OCI-LY1 (cell line): ENCODE results near the gene CCND2.

Source experiments
- H2AFZ ChIP-seq: fragments of 200-600 bp; sonication (generic), shearing (Covaris generic); 2 replicates; pipeline ENCODE4 v1.6.0; 2014; ENCODE audit warnings: antibody characterized with exemption, mild to moderate bottlenecking, low read length
- H3F3A ChIP-seq: fragments of 200-600 bp; sonication (generic), shearing (Covaris generic); 2 replicates; pipeline ENCODE4 v1.6.0; 2014; ENCODE audit warnings: mild to moderate bottlenecking, antibody characterized with exemption, low read length, moderate library complexity; ENCODE audit not compliant: insufficient read depth
- H3K27ac ChIP-seq: fragments of 200-600 bp; sonication (generic); 2 replicates; pipeline ENCODE4 v1.5.1; 2014; ENCODE audit warnings: low read length, mixed run types, mild to moderate bottlenecking, low read depth; ENCODE audit not compliant: poor library complexity, severe bottlenecking
- H3K27me3 ChIP-seq: fragments of 200-600 bp; sonication (generic); 2 replicates; pipeline ENCODE4 v1.6.0; 2014; ENCODE audit warnings: antibody characterized with exemption, mild to moderate bottlenecking, low read length, moderate library complexity; ENCODE audit not compliant: insufficient read depth
- H3K36me3 ChIP-seq: fragments of 200-600 bp; sonication (generic); 2 replicates; pipeline ENCODE4 v1.6.1; 2014; ENCODE audit warnings: mild to moderate bottlenecking, antibody characterized with exemption, low read length, moderate library complexity, mixed read lengths; ENCODE audit not compliant: insufficient read depth
- H3K4me1 ChIP-seq: fragments of 200-600 bp; sonication (generic); 2 replicates; pipeline ENCODE4 v1.5.1; 2014; ENCODE audit warnings: mild to moderate bottlenecking, low read length, moderate library complexity; ENCODE audit not compliant: insufficient read depth, severe bottlenecking
- H3K4me2 ChIP-seq: fragments of 200-600 bp; sonication (generic), shearing (Covaris generic); 2 replicates; pipeline ENCODE4 v1.6.1; 2014; ENCODE audit warnings: low read length
- H3K4me3 ChIP-seq: fragments of 200-600 bp; sonication (generic); 2 replicates; pipeline ENCODE4 v1.5.1; 2014; ENCODE audit warnings: low read length, low read depth, mild to moderate bottlenecking, mixed read lengths; ENCODE audit not compliant: poor library complexity, severe bottlenecking
- H3K79me2 ChIP-seq: fragments of 200-600 bp; shearing (Covaris generic); 2 replicates; pipeline ENCODE4 v1.6.1; 2016; ENCODE audit warnings: mixed run types, low read length, mixed read lengths; ENCODE audit not compliant: insufficient read depth
- H3K9ac ChIP-seq: fragments of 200-600 bp; sonication (generic), shearing (Covaris generic); 2 replicates; pipeline ENCODE4 v1.6.1; 2014; ENCODE audit warnings: mild to moderate bottlenecking, low read length, mixed read lengths
- H3K9me2 ChIP-seq: fragments of 200-600 bp; sonication (generic), shearing (Covaris generic); 2 replicates; pipeline ENCODE4 v1.6.1; 2014; ENCODE audit warnings: low read depth, mild to moderate bottlenecking, low read length, mixed read lengths
- H3K9me3 ChIP-seq: fragments of 200-600 bp; shearing (Covaris generic); 2 replicates; pipeline ENCODE4 v1.6.1; 2014; ENCODE audit warnings: low read length, mixed read lengths
- H4K20me1 ChIP-seq: fragments of 200-600 bp; sonication (generic), shearing (Covaris generic); 2 replicates; pipeline ENCODE4 v1.6.0; 2016; ENCODE audit warnings: mild to moderate bottlenecking, low read length; ENCODE audit not compliant: insufficient read depth
- EZH2 ChIP-seq: fragments of 200-600 bp; sonication (generic), shearing (Covaris generic); IDR thresholded peaks from 2 replicates; pipeline ENCODE4 v1.8.0; 2017; ENCODE audit warnings: borderline replicate concordance, mixed run types, mild to moderate bottlenecking, antibody characterized with exemption, low read length, moderate library complexity, mixed read lengths
- TF ChIP-seq, protein P1 (sequence below): fragments of 200-600 bp; sonication (generic), shearing (Covaris generic); IDR thresholded peaks from 2 replicates; pipeline ENCODE4 v1.5.1; 2017; ENCODE audit warnings: mild to moderate bottlenecking, antibody characterized with exemption, low read length, moderate library complexity, mixed read lengths

The CCND2 gene

DNA sequence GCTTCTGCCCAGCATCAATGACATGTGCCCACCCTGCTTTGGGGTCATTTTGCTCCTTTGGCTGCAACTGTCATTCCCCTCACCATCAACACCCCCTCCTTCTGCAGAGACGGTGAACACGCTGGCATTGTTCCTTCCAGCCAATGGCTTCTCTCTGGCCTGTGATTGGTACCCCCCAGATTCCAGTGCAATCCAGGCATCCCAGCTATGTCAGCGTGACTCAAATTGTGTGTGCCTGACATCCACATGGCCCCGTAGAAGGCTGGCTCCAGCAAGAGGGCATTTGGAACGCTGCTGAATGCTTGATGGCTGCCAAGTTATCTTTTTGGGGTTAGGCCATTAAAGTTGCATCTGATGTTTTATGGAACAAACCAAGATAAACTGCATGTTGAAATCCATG is 21.0 kb upstream of the CCND2 start:
- H2AFZ ChIP-seq = no peak overlapping the region
- H3K4me1 ChIP-seq = no peaks in the 10 kb centered on the region
- no peaks in the 10 kb centered on the region for H4K20me1 ChIP-seq
- no peaks in the 10 kb centered on the region for H3K9me3 ChIP-seq
- no peak overlapping the region for H3K4me3 ChIP-seq
- TF ChIP-seq, protein P1, sequence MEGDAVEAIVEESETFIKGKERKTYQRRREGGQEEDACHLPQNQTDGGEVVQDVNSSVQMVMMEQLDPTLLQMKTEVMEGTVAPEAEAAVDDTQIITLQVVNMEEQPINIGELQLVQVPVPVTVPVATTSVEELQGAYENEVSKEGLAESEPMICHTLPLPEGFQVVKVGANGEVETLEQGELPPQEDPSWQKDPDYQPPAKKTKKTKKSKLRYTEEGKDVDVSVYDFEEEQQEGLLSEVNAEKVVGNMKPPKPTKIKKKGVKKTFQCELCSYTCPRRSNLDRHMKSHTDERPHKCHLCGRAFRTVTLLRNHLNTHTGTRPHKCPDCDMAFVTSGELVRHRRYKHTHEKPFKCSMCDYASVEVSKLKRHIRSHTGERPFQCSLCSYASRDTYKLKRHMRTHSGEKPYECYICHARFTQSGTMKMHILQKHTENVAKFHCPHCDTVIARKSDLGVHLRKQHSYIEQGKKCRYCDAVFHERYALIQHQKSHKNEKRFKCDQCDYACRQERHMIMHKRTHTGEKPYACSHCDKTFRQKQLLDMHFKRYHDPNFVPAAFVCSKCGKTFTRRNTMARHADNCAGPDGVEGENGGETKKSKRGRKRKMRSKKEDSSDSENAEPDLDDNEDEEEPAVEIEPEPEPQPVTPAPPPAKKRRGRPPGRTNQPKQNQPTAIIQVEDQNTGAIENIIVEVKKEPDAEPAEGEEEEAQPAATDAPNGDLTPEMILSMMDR = no peak
- no peak for TF ChIP-seq EZH2
- no peaks in the 10 kb centered on the region for H3K79me2 ChIP-seq
- H3K36me3 ChIP-seq = no peaks in the 10 kb centered on the region
- H3K9me2 ChIP-seq = no peaks in the 10 kb centered on the region
- no peak overlapping the region for H3K27ac ChIP-seq
- no peak overlapping the region for H3K9ac ChIP-seq
- H3F3A ChIP-seq = no peaks in the 10 kb centered on the region
- H3K27me3 ChIP-seq = no peaks in the 10 kb centered on the region
- no peak overlapping the region for H3K4me2 ChIP-seq

DNA sequence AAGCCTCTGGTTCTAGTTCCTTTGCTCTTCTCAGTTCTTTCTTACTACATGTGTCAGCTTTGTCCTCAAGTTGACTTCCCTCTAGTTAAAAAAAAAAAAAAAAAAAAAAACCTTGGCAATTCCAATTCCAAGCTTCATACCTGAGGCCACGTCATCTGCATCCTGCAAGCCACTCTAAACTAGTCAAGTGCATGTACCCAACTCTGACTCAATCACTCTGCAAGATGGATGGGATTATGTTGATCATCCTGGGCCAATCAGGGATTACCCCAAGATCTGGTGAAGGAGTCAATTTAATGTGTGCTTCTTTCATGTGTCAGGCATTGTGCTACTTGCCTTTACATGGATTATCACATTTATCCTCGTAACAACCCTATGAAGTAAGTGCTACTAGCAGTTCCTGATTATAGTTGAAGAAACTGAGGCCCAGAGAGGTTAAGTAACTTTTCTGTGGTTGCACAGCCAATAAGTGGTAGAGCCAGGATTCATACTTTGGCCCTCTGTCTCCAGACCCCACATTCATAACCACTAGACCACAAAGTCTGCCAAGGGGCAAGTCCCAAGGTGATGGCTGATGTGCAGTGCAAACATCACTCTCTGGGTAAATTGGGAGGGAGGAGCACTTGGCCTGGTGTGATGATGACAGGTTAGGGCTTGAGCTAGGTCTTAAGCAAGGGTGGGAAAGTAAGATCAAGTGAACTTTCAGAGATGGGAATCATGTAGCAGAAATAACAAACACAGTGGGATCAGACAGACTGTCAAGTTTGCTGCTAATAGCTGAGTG is 17.3 kb upstream of the CCND2 start:
- H4K20me1 ChIP-seq = no peaks in the 10 kb centered on the region
- H3K9ac ChIP-seq = no peak overlapping the region
- H3K9me2 ChIP-seq = no peaks in the 10 kb centered on the region
- no peaks in the 10 kb centered on the region for H3K4me1 ChIP-seq
- no peak overlapping the region for H3K4me2 ChIP-seq
- H2AFZ ChIP-seq = no peak overlapping the region
- no peaks in the 10 kb centered on the region for H3K9me3 ChIP-seq
- H3K36me3 ChIP-seq = no peaks in the 10 kb centered on the region
- H3F3A ChIP-seq = no peaks in the 10 kb centered on the region
- H3K79me2 ChIP-seq = no peaks in the 10 kb centered on the region
- TF ChIP-seq EZH2 = no peak
- TF ChIP-seq, protein P1 = no peak
- no peaks in the 10 kb centered on the region for H3K27me3 ChIP-seq
- no peak overlapping the region for H3K4me3 ChIP-seq
- H3K27ac ChIP-seq = no peak overlapping the region

DNA sequence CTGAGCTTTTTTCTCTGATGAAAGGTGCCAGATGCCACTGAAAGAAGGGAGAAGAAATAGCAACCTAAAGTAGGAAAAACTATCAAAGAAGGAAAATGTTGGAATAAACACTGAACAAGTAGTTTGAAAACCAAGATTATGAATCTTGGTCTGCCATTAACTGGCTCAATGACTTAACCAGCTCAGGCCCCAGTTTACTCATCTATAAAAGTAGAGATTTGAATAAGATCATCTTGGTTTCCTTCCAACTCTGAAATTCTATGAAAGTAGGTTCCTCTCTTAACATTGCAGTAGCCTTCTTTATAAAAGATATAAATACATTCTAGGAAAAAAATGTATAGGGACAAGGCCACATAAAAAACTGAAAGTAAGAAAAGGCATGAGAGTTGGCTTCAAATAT is 16.1 kb upstream of the CCND2 start:
- no peak overlapping the region for H3K4me2 ChIP-seq
- H3K79me2 ChIP-seq = no peaks in the 10 kb centered on the region
- no peaks in the 10 kb centered on the region for H3K4me1 ChIP-seq
- TF ChIP-seq, protein P1 = no peak
- TF ChIP-seq EZH2 = no peak
- no peaks in the 10 kb centered on the region for H3K9me3 ChIP-seq
- H3K27ac ChIP-seq = no peak overlapping the region
- no peak overlapping the region for H2AFZ ChIP-seq
- H3K9me2 ChIP-seq = no peaks in the 10 kb centered on the region
- H3K9ac ChIP-seq = no peak overlapping the region
- no peaks in the 10 kb centered on the region for H3F3A ChIP-seq
- H3K4me3 ChIP-seq = no peak overlapping the region
- H3K36me3 ChIP-seq = no peaks in the 10 kb centered on the region
- H4K20me1 ChIP-seq = no peaks in the 10 kb centered on the region
- 0 out of 2 replicates have a peak, but pooled peaks cover 3% of the 10 kb centered on the region for H3K27me3 ChIP-seq
